ENCODE results near the gene OR4E2. TPM values are rescaled to one million over a fixed set of nuclear protein-coding genes. Genes with fewer than 3 reads are reported as not detected.

OR4E2 gene
- total RNA-seq (2014; rRNA removed; shearing (Covaris generic)) (not detected in 2 replicates), total RNA-seq (2022) (not detected in 2 replicates), Bru-seq, nascent RNA (not detected), BruChase-seq, experiment 1, labeled RNA remaining after a 6-hour chase (not detected), BruChase-seq, experiment 2, labeled RNA remaining after a 2-hour chase (not detected)
- long read RNA-seq, result 0 reads

DNA sequence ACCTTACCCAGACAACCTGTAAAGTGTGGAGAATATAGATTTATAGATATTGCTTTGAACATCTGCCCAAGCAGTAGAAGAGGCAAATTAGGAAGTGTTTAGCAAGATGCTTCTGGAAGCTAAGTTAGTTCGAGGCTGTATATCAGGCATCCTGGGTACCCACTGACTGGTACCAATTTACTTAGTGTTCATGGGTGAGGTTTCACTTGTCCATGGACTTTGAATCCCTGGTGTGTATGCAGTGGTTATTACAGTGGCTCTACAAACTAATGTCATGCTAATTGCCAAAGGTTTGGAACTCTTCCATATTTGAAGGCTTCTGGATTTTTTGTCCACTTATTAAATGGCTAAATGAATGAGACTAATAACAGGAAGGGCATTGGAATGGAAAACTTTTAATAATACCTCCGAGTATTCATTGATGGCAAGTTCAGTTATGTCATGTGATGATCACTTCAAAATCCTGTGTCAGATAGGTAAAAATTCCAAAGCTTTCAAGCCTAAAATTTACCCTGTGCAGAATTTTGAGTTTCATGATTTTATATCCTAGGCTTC lies at the start of gene OR4E2:
TSS of gene OR4E2 (plus strand) at position 505 of the 555 bp plus-strand sequence. CDS start 11,248 bp downstream, outside the sequence.
- Histone ChIP-seq H3K4me2 (ENCODE audit: low read length) (no peak within 1 kb of the TSS), H3K9me3 (ENCODE audit: low read length) (no peaks in the 10 kb centered on the region), H3K36me3 (ENCODE audit: insufficient read depth, low read length) (no peaks in the 10 kb centered on the region), H2AFZ (ENCODE audit: low read length) (no peak within 1 kb of the TSS), H3K4me3 (ENCODE audit: low read depth, low read length, poor library complexity, severe bottlenecking) (no peak within 1 kb of the TSS), H3K4me1 (ENCODE audit: insufficient read depth, low read length, poor library complexity, severe bottlenecking) (no peaks in the 10 kb centered on the region), H3K27ac (ENCODE audit: low read depth, low read length, poor library complexity, severe bottlenecking) (no peak within 1 kb of the TSS), H3K9me2 (ENCODE audit: insufficient read depth, low read length) (no peaks in the 10 kb centered on the region), H4K20me1 (ENCODE audit: insufficient read depth, low read length) (no peaks in the 10 kb centered on the region), H3K79me2 (ENCODE audit: insufficient read depth, low read depth, low read length) (no peaks in the 10 kb centered on the region)
- CTCF ChIA-PET (ENCODE audit: unreplicated experiment), result interaction anchor here (1.5 kb wide), 1 partner anchor 10 kb away, joined by 3 read pairs; no protein-coding TSS in a partner anchor
- POLR2A ChIA-PET, result interaction anchor here (0.6 to 1.7 kb wide), 2 partner anchors 10 to 50 kb away, joined by 3 to 4 read pairs; no protein-coding TSS in a partner anchor
- no TSS peak for BruUV-seq (replicated peaks)
- intact Hi-C loops (cut with micrococcal nuclease; ENCODE audit: unreplicated experiment), result no loop called here
- TF ChIP-seq CTCF (conservative IDR thresholded peaks at IDR 0.05; ENCODE audit: low read length) (no peak), EZH2phosphoT487 (IDR thresholded peaks at IDR 0.05; ENCODE audit: borderline replicate concordance, low read depth, low read length) (no peak)
- no peak for DNase-seq (ENCODE audit: low spot score)

GRCh38 chr14:21612324-21612723 lies 41.3 kb upstream of the OR4E2 start:
- H3K79me2 ChIP-seq (ENCODE audit: insufficient read depth, low read depth, low read length), result no peaks in the 10 kb centered on the region
- intact Hi-C loops (cut with micrococcal nuclease; ENCODE audit: unreplicated experiment), result no loop called here
- no TSS peak for BruUV-seq (replicated peaks)
- H3K4me2 ChIP-seq (ENCODE audit: low read length), result no peak overlapping the region
- H3K4me1 ChIP-seq (ENCODE audit: insufficient read depth, low read length, poor library complexity, severe bottlenecking), result no peaks in the 10 kb centered on the region
- no peak overlapping the region for H3K27ac ChIP-seq (ENCODE audit: low read depth, low read length, poor library complexity, severe bottlenecking)
- no peak for TF ChIP-seq EZH2phosphoT487 (IDR thresholded peaks at IDR 0.05; ENCODE audit: borderline replicate concordance, low read depth, low read length)
- TF ChIP-seq CTCF (conservative IDR thresholded peaks at IDR 0.05; ENCODE audit: low read length), result no peak
- ChIA-PET POLR2A (no interaction called here), CTCF (ENCODE audit: unreplicated experiment) (no interaction called here)
- no peak overlapping the region for H3K4me3 ChIP-seq (ENCODE audit: low read depth, low read length, poor library complexity, severe bottlenecking)
- H3K9me3 ChIP-seq (ENCODE audit: low read length), result no peaks in the 10 kb centered on the region
- H3K36me3 ChIP-seq (ENCODE audit: insufficient read depth, low read length), result no peaks in the 10 kb centered on the region
- no peaks in the 10 kb centered on the region for H3K9me2 ChIP-seq (ENCODE audit: insufficient read depth, low read length)
- no peak for DNase-seq (ENCODE audit: low spot score)
- no peaks in the 10 kb centered on the region for H4K20me1 ChIP-seq (ENCODE audit: insufficient read depth, low read length)
- no peak overlapping the region for H2AFZ ChIP-seq (ENCODE audit: low read length)

GRCh38 chr14:21614240-21614639 lies 39.4 kb upstream of the OR4E2 start:
- ChIA-PET CTCF (ENCODE audit: unreplicated experiment) (no interaction called here), POLR2A (interaction anchor here (0.6 kb wide), 1 partner anchor 30 kb away, joined by 5 read pairs; no protein-coding TSS in a partner anchor)
- Histone ChIP-seq H3K79me2 (ENCODE audit: insufficient read depth, low read depth, low read length) (no peaks in the 10 kb centered on the region), H3K4me2 (ENCODE audit: low read length) (no peak overlapping the region), H3K4me3 (ENCODE audit: low read depth, low read length, poor library complexity, severe bottlenecking) (no peak overlapping the region), H3K27ac (ENCODE audit: low read depth, low read length, poor library complexity, severe bottlenecking) (no peak overlapping the region), H4K20me1 (ENCODE audit: insufficient read depth, low read length) (no peaks in the 10 kb centered on the region), H2AFZ (ENCODE audit: low read length) (no peak overlapping the region), H3K9me3 (ENCODE audit: low read length) (no peaks in the 10 kb centered on the region), H3K4me1 (ENCODE audit: insufficient read depth, low read length, poor library complexity, severe bottlenecking) (no peaks in the 10 kb centered on the region), H3K9me2 (ENCODE audit: insufficient read depth, low read length) (no peaks in the 10 kb centered on the region), H3K36me3 (ENCODE audit: insufficient read depth, low read length) (no peaks in the 10 kb centered on the region)
- no peak for DNase-seq (ENCODE audit: low spot score)
- TF ChIP-seq EZH2phosphoT487 (IDR thresholded peaks at IDR 0.05; ENCODE audit: borderline replicate concordance, low read depth, low read length), result no peak
- TF ChIP-seq CTCF (conservative IDR thresholded peaks at IDR 0.05; ENCODE audit: low read length), result no peak
- intact Hi-C loops (cut with micrococcal nuclease; ENCODE audit: unreplicated experiment), result no loop called here
- no TSS peak for BruUV-seq (replicated peaks)
